Measurements from ENCODE around the gene PCDHB8.
"Not testable (repeated sequence)": the region's sequence is repeated elsewhere in the genome, so short reads cannot be mapped to it uniquely, and the experiment has no call there.

DNA sequence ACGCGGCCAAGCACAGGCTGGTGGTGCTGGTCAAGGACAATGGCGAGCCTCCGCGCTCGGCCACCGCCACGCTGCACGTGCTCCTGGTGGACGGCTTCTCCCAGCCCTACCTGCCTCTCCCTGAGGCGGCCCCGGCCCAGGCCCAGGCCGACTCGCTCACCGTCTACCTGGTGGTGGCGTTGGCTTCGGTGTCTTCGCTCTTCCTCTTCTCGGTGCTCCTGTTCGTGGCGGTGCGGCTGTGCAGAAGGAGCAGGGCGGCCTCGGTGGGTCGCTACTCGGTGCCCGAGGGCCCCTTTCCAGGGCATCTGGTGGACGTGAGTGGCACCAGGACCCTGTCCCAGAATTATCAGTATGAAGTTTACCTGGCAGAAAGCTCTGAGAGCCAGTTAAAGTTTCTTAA lies 19.7 kb upstream of the PCDHB8 start:
- TF ChIP-seq, protein P1, sequence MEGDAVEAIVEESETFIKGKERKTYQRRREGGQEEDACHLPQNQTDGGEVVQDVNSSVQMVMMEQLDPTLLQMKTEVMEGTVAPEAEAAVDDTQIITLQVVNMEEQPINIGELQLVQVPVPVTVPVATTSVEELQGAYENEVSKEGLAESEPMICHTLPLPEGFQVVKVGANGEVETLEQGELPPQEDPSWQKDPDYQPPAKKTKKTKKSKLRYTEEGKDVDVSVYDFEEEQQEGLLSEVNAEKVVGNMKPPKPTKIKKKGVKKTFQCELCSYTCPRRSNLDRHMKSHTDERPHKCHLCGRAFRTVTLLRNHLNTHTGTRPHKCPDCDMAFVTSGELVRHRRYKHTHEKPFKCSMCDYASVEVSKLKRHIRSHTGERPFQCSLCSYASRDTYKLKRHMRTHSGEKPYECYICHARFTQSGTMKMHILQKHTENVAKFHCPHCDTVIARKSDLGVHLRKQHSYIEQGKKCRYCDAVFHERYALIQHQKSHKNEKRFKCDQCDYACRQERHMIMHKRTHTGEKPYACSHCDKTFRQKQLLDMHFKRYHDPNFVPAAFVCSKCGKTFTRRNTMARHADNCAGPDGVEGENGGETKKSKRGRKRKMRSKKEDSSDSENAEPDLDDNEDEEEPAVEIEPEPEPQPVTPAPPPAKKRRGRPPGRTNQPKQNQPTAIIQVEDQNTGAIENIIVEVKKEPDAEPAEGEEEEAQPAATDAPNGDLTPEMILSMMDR (conservative IDR thresholded peaks at IDR 0.05; ENCODE audit: low read depth, low read length), result not testable (repeated sequence)
- not testable (repeated sequence) for TF ChIP-seq EZH2 (IDR thresholded peaks at IDR 0.05; ENCODE audit: borderline replicate concordance, low read depth, low read length, poor library complexity, severe bottlenecking)

Measured in A673 (cell line).